K562 (cell line): ENCODE results near the gene DCTN1. TPM values are rescaled to one million over a fixed set of nuclear protein-coding genes. Genes with fewer than 3 reads are reported as not detected.
A peak's percentile ranks its signal among the peaks of the same experiment; 100 is the strongest.

ENCODE experiments used
- ATAC-seq: fragments of 200-7000 bp; cut with Tn5 transposase; 3 replicates; pipeline ENCODE4 v1.9.1; 2020; ENCODE audit warnings: moderate library complexity
- BruUV-seq: library from RNA; stranded (reverse); fragments of 400-500 nt; replicated peaks from 2 replicates; lab custom pipeline; 2021; lab: Mats Ljungman, UMichigan
- CTCF ChIA-PET: fragments of 300-600 bp; formaldehyde crosslinking; extraction: SDS; loops from one replicate; lab custom pipeline; 2021; ENCODE audit warnings: low intra/inter-chr PET ratio; lab: Yijun Ruan, JAX
- POLR2A ChIA-PET: fragments of 300-600, 350-650 bp; sonication (Branson Sonifier 250); formaldehyde crosslinking; extraction: SDS; loops from one replicate; lab custom pipeline; 2021; ENCODE audit warnings: antibody characterized with exemption, inconsistent platforms; lab: Yijun Ruan, JAX
- DNase-seq, 4 experiments: peaks; one replicate each; pipeline versions ENCODE4 v3.0.0 to v3.0.0-alpha.2; 2011 to 2018; ENCODE audit warnings: low spot score in 3 of 4, mixed read lengths in 3 of 4; ENCODE audit errors: extremely low read depth in 1 of 4
- FAIRE-seq: peaks from 2 replicates; lab custom pipeline; 2011; peaks lifted over from hg19 to GRCh38; lab: Jason Lieb, UNC
- H2AFZ ChIP-seq: 2 replicates; pipeline ENCODE4 v1.6.0; 2011; ENCODE audit warnings: low read depth, low read length, control low read depth, inconsistent platforms
- H3K27ac ChIP-seq: fragments of 200-600 bp; 3 replicates; pipeline ENCODE4 v1.8.0; 2011; ENCODE audit warnings: low read depth, mild to moderate bottlenecking, control low read depth, inconsistent platforms, low read length, moderate library complexity, mixed read lengths; ENCODE audit errors: extremely low read depth
- H3K27me3 ChIP-seq, 2 experiments: fragments of 300-600 bp in 1 of 2; 2 replicates in 1 of 2; 3 replicates in 1 of 2; pipeline versions ENCODE4 v1.6.0 to v1.8.0; 2011; ENCODE audit warnings: inconsistent platforms in 2 of 2, low read length in 2 of 2, mild to moderate bottlenecking in 1 of 2, mixed read lengths in 1 of 2, moderate library complexity in 1 of 2; ENCODE audit not compliant: control insufficient read depth in 2 of 2, insufficient read depth in 2 of 2
- H3K36me3 ChIP-seq: fragments of 300-600 bp; 3 replicates; pipeline ENCODE4 v1.8.0; 2011; ENCODE audit warnings: mild to moderate bottlenecking, low read length, inconsistent platforms; ENCODE audit not compliant: control insufficient read depth, insufficient read depth
- H3K4me1 ChIP-seq, 2 experiments: fragments of 200-600 bp in 1 of 2; replicated peaks in 1 of 2; 2 replicates in 1 of 2; 3 replicates in 1 of 2; pipeline versions ENCODE4 v1.5.1 to v1.8.0; 2011; ENCODE audit warnings: inconsistent platforms in 2 of 2, low read length in 2 of 2, mild to moderate bottlenecking in 1 of 2, mixed read lengths in 1 of 2, moderate library complexity in 1 of 2; ENCODE audit not compliant: control insufficient read depth in 2 of 2, insufficient read depth in 2 of 2
- H3K4me2 ChIP-seq: 2 replicates; pipeline ENCODE4 v1.6.1; 2011; ENCODE audit warnings: low read length, control low read depth, inconsistent platforms, mixed read lengths; ENCODE audit not compliant: insufficient read depth
- H3K4me3 ChIP-seq: fragments of 200-600 bp; sonication (generic), shearing (Covaris generic); 2 replicates; pipeline ENCODE4 v1.5.1; 2016; ENCODE audit warnings: control low read depth, inconsistent platforms
- H3K79me2 ChIP-seq: fragments of 200-600 bp; 3 replicates; pipeline ENCODE4 v1.8.0; 2011; ENCODE audit warnings: low read length, inconsistent platforms; ENCODE audit not compliant: control insufficient read depth, insufficient read depth
- H3K9ac ChIP-seq, 2 experiments: 2 replicates each; pipeline versions ENCODE4 v1.6.0 to v1.6.1; 2011; ENCODE audit warnings: low read depth in 2 of 2, low read length in 2 of 2, control low read depth in 1 of 2, inconsistent platforms in 1 of 2, mild to moderate bottlenecking in 1 of 2, mixed read lengths in 1 of 2; ENCODE audit not compliant: insufficient read depth in 1 of 2
- H3K9me1 ChIP-seq: one replicate; pipeline ENCODE4 v1.6.0; 2011; ENCODE audit warnings: inconsistent platforms, mild to moderate bottlenecking, low read length, moderate library complexity; ENCODE audit not compliant: control insufficient read depth, insufficient read depth
- H3K9me3 ChIP-seq: replicated peaks from 2 replicates; pipeline ENCODE4 v1.5.1; 2011; ENCODE audit warnings: low read depth, low read length, inconsistent platforms; ENCODE audit not compliant: control insufficient read depth, insufficient read depth
- H4K20me1 ChIP-seq: replicated peaks from 2 replicates; pipeline ENCODE4 v1.6.1; 2011; ENCODE audit warnings: low read length, inconsistent platforms, mixed read lengths; ENCODE audit not compliant: control insufficient read depth, insufficient read depth
- CBX2 ChIP-seq: fragments of 200-600 bp; sonication (generic); IDR thresholded peaks from one replicate; pipeline ENCODE4 v1.6.1; 2012; ENCODE audit warnings: mild to moderate bottlenecking, low read length, inconsistent platforms; ENCODE audit not compliant: insufficient read depth, poor library complexity, severe bottlenecking
- DACH1 ChIP-seq: fragments of 450-650 bp; IDR thresholded peaks from 2 replicates; pipeline ENCODE4 v1.6.1; 2018; ENCODE audit not compliant: partially characterized antibody
- ESRRA ChIP-seq: fragments of 450-650 bp; IDR thresholded peaks from 2 replicates; pipeline ENCODE4 v1.6.1; 2014; ENCODE audit warnings: low read depth, mild to moderate bottlenecking, moderate library complexity, borderline replicate concordance
- KDM2B ChIP-seq: fragments of 250-450 bp; sonication (Bioruptor Pico); IDR thresholded peaks from 2 replicates; pipeline ENCODE4 v1.8.0; 2021; ENCODE audit warnings: mild to moderate bottlenecking, moderate library complexity
- MEF2D ChIP-seq: conservative IDR thresholded peaks from 2 replicates; pipeline ENCODE4 v1.6.1; 2016; ENCODE audit warnings: low read depth, missing genetic modification characterization, missing compliant biosample characterization
- PPARD ChIP-seq: fragments of 250-450 bp; sonication (Bioruptor Pico); IDR thresholded peaks from 2 replicates; pipeline ENCODE4 v1.8.0; 2022; ENCODE audit warnings: inconsistent platforms, mild to moderate bottlenecking, moderate library complexity
- PURB ChIP-seq: sonication (generic); formaldehyde crosslinking; IDR thresholded peaks from 2 replicates; pipeline ENCODE4 v1.9.0; 2021; ENCODE audit warnings: low read depth, mild to moderate bottlenecking, missing genetic modification reagents
- YY1 ChIP-seq, 3 experiments: IDR thresholded peaks; 2 replicates each; pipeline ENCODE4 v1.6.1; 2011; ENCODE audit warnings: low read length in 2 of 3, mild to moderate bottlenecking in 2 of 3, moderate library complexity in 2 of 3, borderline replicate concordance in 1 of 3, control low read depth in 1 of 3, low read depth in 1 of 3; ENCODE audit not compliant: insufficient read depth in 3 of 3, insufficient replicate concordance in 2 of 3, control insufficient read depth in 1 of 3, insufficient read length in 1 of 3; ENCODE audit errors: extremely low read depth in 1 of 3
- ZBTB34 ChIP-seq: fragments of 250-450 bp; sonication (Bioruptor Pico); IDR thresholded peaks from 2 replicates; pipeline ENCODE4 v1.8.0; 2021; ENCODE audit warnings: mild to moderate bottlenecking, moderate library complexity
- ZNF561 ChIP-seq: fragments of 450-650 bp; formaldehyde crosslinking; conservative IDR thresholded peaks from 2 replicates; pipeline ENCODE4 v1.4.0; 2020; ENCODE audit warnings: mild to moderate bottlenecking, moderate library complexity
- ZNF696 ChIP-seq: fragments of 250-450 bp; sonication (Bioruptor Pico); conservative IDR thresholded peaks from 2 replicates; pipeline ENCODE4 v1.4.0; 2020; ENCODE audit warnings: mild to moderate bottlenecking, moderate library complexity
- WGBS: fragments of 100-300 bp; shearing (Covaris generic); methylation state at CpG from one replicate; pipeline ENCODE4 v1.1.6; 2016; ENCODE audit warnings: low coverage, mixed read lengths; ENCODE audit not compliant: insufficient coverage; ENCODE audit errors: missing lambda C conversion rate; 5-methylcytosine and 5-hydroxymethylcytosine counted together
- in situ Hi-C: fragments of 300-500 bp; cut with MboI; formaldehyde crosslinking; loops from 4 replicates; pipeline ENCODE4 v1.15.0; 2018; ENCODE audit warnings: inconsistent platforms, mixed read lengths
- intact Hi-C: fragments of 100-400 bp; cut with micrococcal nuclease; formaldehyde crosslinking; loops from 2 replicates; pipeline ENCODE4 v1.14.2; 2022
- polyA plus RNA-seq, 8 experiments: library from polyadenylated mRNA; depleted of rRNA in 4 of 8; stranded (reverse) in 5 of 8; unstranded in 3 of 8; fragments of >200 nt; fragmentation: Nextera tagmentation in 2 of 8; fragmentation: Illumina TruSeq in 1 of 8; extraction: Ambion mirVana in 2 of 8; extraction: Trizol in 1 of 8; gene quantifications; 2 replicates each; pipeline versions ENCODE4 v1.2.1 to v1.2.3, GENCODE V29; 2011 to 2014; ENCODE audit warnings: inconsistent platforms in 1 of 8, missing spikeins in 1 of 8
- total RNA-seq, 7 experiments: library from RNA; depleted of rRNA in 6 of 7; stranded (reverse); fragments of >200 nt in 6 of 7; fragmentation: Illumina TruSeq in 2 of 7; extraction: Trizol in 2 of 7; gene quantifications; 2 replicates each; pipeline versions ENCODE4 v1.2.1 to v1.2.3, GENCODE V29; 2011 to 2021; ENCODE audit warnings: low replicate concordance in 1 of 7

The DCTN1 gene
- total and polyA plus RNA-seq, 9 of the 15 experiments (the other 6 are each of a cell fraction or from before 2014, with no cell fraction given), result 23.9 to 71.7 (median 45.0) TPM

- no TSS peak for BruUV-seq
- no peaks in the 10 kb centered on the region for H3K9me3 ChIP-seq
- no peaks in the 10 kb centered on the region; a peak in 1 of 5 replicates for H3K27me3 ChIP-seq
- no peak overlapping the region for H2AFZ ChIP-seq
- DNase-seq (no peak), FAIRE-seq (no peak), ATAC-seq (no peak)
- in situ Hi-C loops, result no loop called here
- H3K9ac ChIP-seq, result no peak overlapping the region
- H3K4me3 ChIP-seq, result no peak overlapping the region
- H3K27ac ChIP-seq, result no peak overlapping the region
- no peaks in the 10 kb centered on the region for H3K36me3 ChIP-seq
- H3K9me1 ChIP-seq, result no peaks in the 10 kb centered on the region
- intact Hi-C loops, result no loop called here
- CTCF ChIA-PET, result no interaction called here
- H3K4me2 ChIP-seq, result no peak overlapping the region
- no peak for TF ChIP-seq ZBTB34
- no peak for TF ChIP-seq DACH1
- TF ChIP-seq ESRRA, result peak; percentile 75; the same call in 1 of the 2 replicates
- TF ChIP-seq PPARD (CRISPR knock-in tag), result no peak
- TF ChIP-seq ZNF561 (CRISPR knock-in tag), result no peak
- TF ChIP-seq ZNF696 (CRISPR knock-in tag), result no peak
- no peak for TF ChIP-seq CBX2
- no peak for TF ChIP-seq KDM2B (CRISPR knock-in tag)
- TF ChIP-seq YY1 (IDR thresholded peaks at IDR 0.05; ENCODE audit: borderline replicate concordance in 1 of 3, control insufficient read depth in 1 of 3, extremely low read depth in 1 of 3, insufficient read depth in 3 of 3, insufficient read length in 1 of 3, insufficient replicate concordance in 2 of 3, low read depth in 1 of 3, low read length in 2 of 3), result no peak
- no peak for TF ChIP-seq PURB (CRISPR knock-in tag)
- TF ChIP-seq MEF2D (tag), result 0 out of 2 replicates have a peak, but pooled peaks have one; percentile 25
- H3K4me1 ChIP-seq, result peaks cover 0 to 14% of the 10 kb centered on the region in 2 experiments; a peak in 4 of 5 replicates
- WGBS, result 0% methylated on average over 2 of the region's 2 CpGs
- POLR2A ChIA-PET, result interaction anchor here (0.9 to 1.3 kb wide), 2 partner anchors 12 to 204 kb away, joined by 3 read pairs; no protein-coding TSS in a partner anchor
- H4K20me1 ChIP-seq, result no peaks in the 10 kb centered on the region
- H3K79me2 ChIP-seq, result no peaks in the 10 kb centered on the region
Measured at GRCh38 chr2:74328573-74328972, 51.5 kb downstream of the DCTN1 start.
